ENCODE results near the gene DNAJA3. TPM values are rescaled to one million over a fixed set of nuclear protein-coding genes. Genes with fewer than 3 reads are reported as not detected.

Gene DNAJA3
- total RNA-seq, 1 donor from 2014 or later = 34.6 TPM

DNA sequence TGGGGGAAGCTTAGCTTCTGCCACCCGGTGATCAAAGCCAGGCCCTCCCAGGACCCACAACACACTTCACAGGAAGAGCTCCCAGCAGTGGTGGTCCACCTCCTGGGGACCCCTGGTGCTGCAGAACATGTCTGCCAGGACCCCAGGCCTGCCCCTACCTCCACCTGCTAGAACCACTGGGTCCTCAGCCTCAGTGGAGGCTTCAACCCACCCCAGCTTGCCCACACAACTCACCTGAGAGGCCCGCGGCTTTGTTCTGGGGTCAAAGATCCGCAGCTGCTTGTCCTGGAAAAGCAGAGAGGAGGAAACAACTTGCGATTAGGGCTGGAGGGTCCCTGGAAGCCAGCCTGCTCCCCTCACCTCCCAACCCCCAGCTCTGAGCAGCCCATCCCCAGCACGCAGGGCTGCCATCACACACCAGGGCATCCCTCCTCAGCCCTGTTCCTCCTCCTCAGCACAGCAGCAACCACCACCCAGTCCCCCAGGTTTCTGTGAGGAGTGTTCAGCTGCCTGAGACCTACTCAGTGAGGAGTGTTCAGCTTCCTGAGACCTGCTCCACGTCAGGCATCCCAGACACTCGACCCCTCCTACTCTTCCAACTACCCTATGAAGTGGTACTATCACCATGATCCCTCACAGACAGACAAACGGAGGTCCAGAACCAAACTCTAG lies 30.5 kb upstream of the DNAJA3 start:
- ATAC-seq = no peak
- H3K36me3 ChIP-seq = peaks cover 79% of the 10 kb centered on the region
- TF ChIP-seq, protein P1, sequence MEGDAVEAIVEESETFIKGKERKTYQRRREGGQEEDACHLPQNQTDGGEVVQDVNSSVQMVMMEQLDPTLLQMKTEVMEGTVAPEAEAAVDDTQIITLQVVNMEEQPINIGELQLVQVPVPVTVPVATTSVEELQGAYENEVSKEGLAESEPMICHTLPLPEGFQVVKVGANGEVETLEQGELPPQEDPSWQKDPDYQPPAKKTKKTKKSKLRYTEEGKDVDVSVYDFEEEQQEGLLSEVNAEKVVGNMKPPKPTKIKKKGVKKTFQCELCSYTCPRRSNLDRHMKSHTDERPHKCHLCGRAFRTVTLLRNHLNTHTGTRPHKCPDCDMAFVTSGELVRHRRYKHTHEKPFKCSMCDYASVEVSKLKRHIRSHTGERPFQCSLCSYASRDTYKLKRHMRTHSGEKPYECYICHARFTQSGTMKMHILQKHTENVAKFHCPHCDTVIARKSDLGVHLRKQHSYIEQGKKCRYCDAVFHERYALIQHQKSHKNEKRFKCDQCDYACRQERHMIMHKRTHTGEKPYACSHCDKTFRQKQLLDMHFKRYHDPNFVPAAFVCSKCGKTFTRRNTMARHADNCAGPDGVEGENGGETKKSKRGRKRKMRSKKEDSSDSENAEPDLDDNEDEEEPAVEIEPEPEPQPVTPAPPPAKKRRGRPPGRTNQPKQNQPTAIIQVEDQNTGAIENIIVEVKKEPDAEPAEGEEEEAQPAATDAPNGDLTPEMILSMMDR (IDR thresholded peaks at IDR 0.05) = no peak

DNA sequence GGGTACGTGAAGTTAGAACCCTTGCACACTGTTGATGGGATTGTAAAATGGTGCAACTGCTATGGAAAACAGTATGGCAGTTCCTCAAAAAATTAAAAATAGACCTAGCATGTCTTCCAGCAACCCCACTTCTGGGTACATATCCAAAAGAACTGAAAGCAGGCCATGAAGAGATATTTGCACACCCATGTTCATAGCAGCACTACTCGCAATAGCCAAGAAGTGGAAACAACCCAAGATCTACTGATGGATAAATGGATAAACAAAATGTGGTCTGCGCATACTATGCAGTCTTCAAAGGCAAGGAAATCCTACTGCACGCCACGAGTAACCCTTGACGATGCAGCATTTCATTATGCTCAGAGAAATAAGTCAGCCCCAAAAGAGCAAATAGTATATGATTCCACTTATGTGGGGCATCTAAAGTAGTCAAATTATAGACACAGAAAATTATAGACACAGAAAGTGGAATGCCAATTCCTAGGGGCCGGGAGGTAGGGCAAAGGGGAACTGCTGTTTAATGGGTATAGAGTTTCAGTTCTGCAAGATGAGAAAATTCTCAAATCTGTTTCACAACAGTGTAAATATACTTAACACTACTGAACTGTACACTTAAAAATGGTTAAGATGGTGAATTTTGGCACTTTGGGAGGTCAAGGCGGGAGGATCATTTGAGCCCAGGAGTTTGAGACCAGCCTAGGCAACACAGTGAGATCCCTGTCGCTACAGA lies 26.5 kb upstream of the DNAJA3 start:
- H3K9me3 ChIP-seq = no peaks in the 10 kb centered on the region
- no peaks in the 10 kb centered on the region for H3K27me3 ChIP-seq (ENCODE audit: low read depth)
- TF ChIP-seq, protein P1 (IDR thresholded peaks at IDR 0.05) = no peak
- peaks cover 81% of the 10 kb centered on the region for H3K36me3 ChIP-seq
- H3K4me1 ChIP-seq = peaks cover 13% of the 10 kb centered on the region
- ATAC-seq (no peak), DNase-seq (no peak)
- intact Hi-C loops (cut with DNase I) = no loop called here
- H3K27ac ChIP-seq = no peak overlapping the region
- no peak overlapping the region for H3K4me3 ChIP-seq

More for the DNA sequence above, 30.5 kb upstream of the DNAJA3 start:
- no peaks in the 10 kb centered on the region for H3K9me3 ChIP-seq
- DNase-seq = no peak
- H3K27me3 ChIP-seq (ENCODE audit: low read depth) = no peaks in the 10 kb centered on the region
- intact Hi-C loops (cut with DNase I) = no loop called here
- no peak overlapping the region for H3K4me3 ChIP-seq
- no peak overlapping the region for H3K27ac ChIP-seq
- peaks cover 26% of the 10 kb centered on the region for H3K4me1 ChIP-seq

DNA sequence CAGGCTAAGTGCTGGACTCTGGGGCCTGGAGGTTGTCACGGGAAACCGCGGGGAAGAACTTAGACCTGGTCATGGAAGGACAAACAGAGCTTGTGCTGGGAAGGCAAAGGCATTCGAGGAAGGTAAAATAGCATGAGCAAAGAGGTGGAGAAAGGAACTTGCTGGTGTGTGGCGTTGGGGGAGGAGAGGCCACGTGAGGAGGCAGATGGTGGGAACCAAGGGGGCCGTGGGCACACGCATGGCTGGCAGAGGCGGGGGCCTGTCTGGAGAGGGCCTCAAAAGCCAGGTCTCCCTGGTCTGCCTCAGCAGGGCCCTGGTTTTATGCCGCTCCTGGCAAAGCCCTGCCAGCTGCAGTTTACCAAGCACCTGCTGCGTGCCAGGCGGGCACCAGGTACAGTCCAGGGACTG lies 24.6 kb upstream of the DNAJA3 start:
- ATAC-seq = no peak
- no peak overlapping the region for H3K27ac ChIP-seq
- intact Hi-C loops (cut with DNase I) = loop anchor here (5.0 kb wide), 1 partner anchor 39 kb away; no protein-coding TSS in a partner anchor
- no peaks in the 10 kb centered on the region for H3K27me3 ChIP-seq (ENCODE audit: low read depth)
- no peaks in the 10 kb centered on the region for H3K9me3 ChIP-seq
- peaks cover 13% of the 10 kb centered on the region for H3K4me1 ChIP-seq
- H3K4me3 ChIP-seq = no peak overlapping the region
- TF ChIP-seq, protein P1 (IDR thresholded peaks at IDR 0.05) = no peak
- DNase-seq = no peak
- peaks cover 91% of the 10 kb centered on the region for H3K36me3 ChIP-seq

DNA sequence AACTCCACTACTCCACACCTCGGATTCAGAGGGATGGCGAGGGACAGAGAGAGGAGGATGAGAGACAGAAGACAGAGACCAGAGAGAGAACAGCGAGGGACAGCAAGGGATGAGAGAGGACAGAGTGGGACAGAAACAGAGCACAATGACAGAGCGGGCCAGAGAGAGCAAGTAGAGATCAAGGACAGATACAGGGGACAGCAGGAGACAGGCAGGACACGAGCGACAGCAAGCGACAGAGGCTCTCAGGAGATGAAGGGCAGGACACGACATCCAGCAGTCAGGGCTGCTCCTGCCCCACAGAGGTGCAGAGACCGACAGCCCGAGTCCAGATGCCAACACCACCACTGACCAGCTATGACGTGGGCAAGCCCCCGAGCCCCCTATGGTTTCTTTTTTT lies 24.2 kb upstream of the DNAJA3 start:
- no peaks in the 10 kb centered on the region for H3K9me3 ChIP-seq
- H3K27me3 ChIP-seq (ENCODE audit: low read depth) = no peaks in the 10 kb centered on the region
- H3K4me1 ChIP-seq = peaks cover 13% of the 10 kb centered on the region
- intact Hi-C loops (cut with DNase I) = loop anchor here (5.0 kb wide), 1 partner anchor 39 kb away; no protein-coding TSS in a partner anchor
- H3K4me3 ChIP-seq = no peak overlapping the region
- H3K36me3 ChIP-seq = peaks cover 91% of the 10 kb centered on the region
- TF ChIP-seq, protein P1 (IDR thresholded peaks at IDR 0.05) = no peak
- H3K27ac ChIP-seq = no peak overlapping the region
- DNase-seq (no peak), ATAC-seq (no peak)

DNA sequence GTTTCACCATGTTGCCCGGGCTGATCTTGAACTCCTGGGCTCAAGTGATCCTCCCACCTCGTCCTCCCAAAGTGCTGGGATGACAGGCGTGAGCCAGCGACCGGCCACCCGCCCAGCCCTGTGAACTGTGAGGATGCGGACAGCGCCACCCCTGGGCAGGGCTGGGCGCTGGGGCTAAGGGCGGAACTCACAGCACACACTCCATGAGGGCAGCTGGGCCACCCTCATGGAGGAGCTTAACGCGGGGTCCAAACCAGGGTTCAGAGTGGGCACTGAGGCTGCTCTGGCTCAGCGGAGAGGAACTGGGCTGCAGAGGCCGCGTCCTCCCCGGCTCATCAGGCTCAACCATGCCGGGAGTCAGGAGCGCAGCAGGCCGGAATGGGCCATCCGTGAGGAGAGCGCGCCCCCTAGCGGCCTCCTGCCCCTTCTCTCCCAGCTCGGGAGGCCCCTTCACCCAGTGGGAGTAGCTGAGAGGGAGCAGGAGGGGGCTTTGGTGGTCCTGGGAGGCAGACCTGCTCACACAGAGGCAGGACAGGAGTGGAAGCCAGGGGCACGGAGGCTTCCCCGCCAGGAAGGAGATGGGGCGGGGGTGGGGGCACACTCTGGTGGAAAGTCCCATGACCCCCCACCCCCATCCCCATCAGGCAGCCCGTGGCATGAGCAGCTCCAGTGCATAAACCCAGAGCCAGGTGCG lies 23.1 kb upstream of the DNAJA3 start:
- H3K4me3 ChIP-seq = no peak overlapping the region
- peak; percentile 94 for ATAC-seq
- peak; percentile 89 for DNase-seq
- no peak overlapping the region for H3K27ac ChIP-seq
- intact Hi-C loops (cut with DNase I) = loop anchor here (5.0 kb wide), 1 partner anchor 40 kb away; no protein-coding TSS in a partner anchor
- H3K9me3 ChIP-seq = no peaks in the 10 kb centered on the region
- peaks cover 13% of the 10 kb centered on the region for H3K4me1 ChIP-seq
- no peaks in the 10 kb centered on the region for H3K27me3 ChIP-seq (ENCODE audit: low read depth)
- H3K36me3 ChIP-seq = peaks cover 93% of the 10 kb centered on the region
- TF ChIP-seq, protein P1 (IDR thresholded peaks at IDR 0.05) = peak; percentile 93
